DND-41 (cell line): ENCODE data around the gene PDAP1.

ENCODE experiments used
- ATAC-seq: fragments of 200-7000 bp; cut with Tn5 transposase; 3 replicates; pipeline ENCODE4 v1.9.1; 2021; ENCODE audit warnings: low read depth; ENCODE audit not compliant: insufficient read depth
- DNase-seq: peaks from one replicate; pipeline ENCODE4 v3.0.0-alpha.2; 2020
- H2AFZ ChIP-seq: 2 replicates; pipeline ENCODE4 v1.6.0; 2012; ENCODE audit warnings: low read depth, low read length
- H3K27ac ChIP-seq: 2 replicates; pipeline ENCODE4 v1.5.1; 2012; ENCODE audit warnings: low read length, inconsistent platforms
- H3K27me3 ChIP-seq: fragments of 200-600 bp; sonication (generic); 2 replicates; pipeline ENCODE4 v1.6.0; 2012; ENCODE audit warnings: low read length, mild to moderate bottlenecking, inconsistent platforms; ENCODE audit not compliant: insufficient read depth, poor library complexity
- H3K36me3 ChIP-seq: 2 replicates; pipeline ENCODE4 v1.5.1; 2012; ENCODE audit warnings: low read length, inconsistent platforms; ENCODE audit not compliant: insufficient read depth
- H3K4me1 ChIP-seq: 2 replicates; pipeline ENCODE4 v1.5.1; 2012; ENCODE audit warnings: mild to moderate bottlenecking, low read length; ENCODE audit not compliant: insufficient read depth
- H3K4me2 ChIP-seq: 2 replicates; pipeline ENCODE4 v1.6.0; 2012; ENCODE audit warnings: mild to moderate bottlenecking, moderate library complexity, low read length, inconsistent platforms; ENCODE audit not compliant: insufficient read depth
- H3K4me3 ChIP-seq, 2 experiments: fragments of 200-600 bp in 1 of 2; shearing (Covaris generic) in 1 of 2; 2 replicates each; pipeline ENCODE4 v1.5.1; 2012 to 2016; ENCODE audit warnings: inconsistent platforms in 2 of 2, low read length in 2 of 2, mild to moderate bottlenecking in 2 of 2, low read depth in 1 of 2, moderate library complexity in 1 of 2
- H3K79me2 ChIP-seq: 2 replicates; pipeline ENCODE4 v1.6.0; 2012; ENCODE audit warnings: low read length, inconsistent platforms; ENCODE audit not compliant: insufficient read depth
- H3K9ac ChIP-seq: 2 replicates; pipeline ENCODE4 v1.6.0; 2012; ENCODE audit warnings: low read depth, mild to moderate bottlenecking, inconsistent platforms, low read length, moderate library complexity
- H3K9me3 ChIP-seq: 2 replicates; pipeline ENCODE4 v1.5.1; 2012; ENCODE audit warnings: low read length, moderate library complexity, mild to moderate bottlenecking, inconsistent platforms; ENCODE audit not compliant: insufficient read depth, severe bottlenecking
- H4K20me1 ChIP-seq: 2 replicates; pipeline ENCODE4 v1.6.0; 2012; ENCODE audit warnings: low read length; ENCODE audit not compliant: insufficient read depth
- EZH2 ChIP-seq: IDR thresholded peaks from 3 replicates; pipeline ENCODE4 v1.6.1; 2012; ENCODE audit warnings: borderline replicate concordance, low read depth, mild to moderate bottlenecking, moderate library complexity, low read length, inconsistent platforms; ENCODE audit not compliant: severe bottlenecking
- TF ChIP-seq, protein P1 (sequence below): IDR thresholded peaks from 2 replicates; pipeline ENCODE4 v1.5.1; 2012; ENCODE audit warnings: borderline replicate concordance, low read length, moderate library complexity, mild to moderate bottlenecking; ENCODE audit not compliant: poor library complexity, severe bottlenecking; ENCODE audit errors: extremely low read depth

The PDAP1 gene

DNA sequence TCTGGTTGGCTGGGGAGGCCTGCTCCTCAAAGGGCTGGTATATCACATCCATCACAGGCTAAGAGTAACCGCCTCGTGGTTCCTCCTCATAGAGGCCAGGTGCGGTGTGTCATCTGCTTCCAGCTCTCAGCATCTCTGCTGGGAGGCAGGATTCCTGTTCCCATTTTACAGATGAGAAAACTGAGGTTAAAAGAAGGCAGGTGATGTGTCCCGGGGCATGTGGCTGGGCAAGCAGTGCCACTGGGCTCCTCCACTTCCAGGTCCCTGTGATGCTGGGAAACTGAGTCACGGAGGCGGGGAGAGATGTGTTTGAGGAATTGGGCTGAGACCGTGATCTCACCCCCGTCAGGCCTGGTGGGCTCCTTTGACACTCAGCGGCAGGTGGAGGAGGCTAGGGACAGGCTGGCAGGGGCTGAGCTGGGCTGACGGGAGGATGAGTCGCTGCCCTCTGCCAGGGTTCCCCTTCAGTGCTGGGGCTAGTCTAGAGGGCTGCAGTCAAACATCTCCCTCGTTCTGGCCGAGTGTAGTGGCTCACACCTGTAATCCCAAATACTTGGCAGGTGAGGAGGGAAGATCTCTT lies 24.5 kb downstream of the PDAP1 start:
- Histone ChIP-seq H3K4me3 (no peak overlapping the region), H3K4me2 (no peak overlapping the region), H4K20me1 (peaks cover 51% of the 10 kb centered on the region), H3K79me2 (peaks cover 53% of the 10 kb centered on the region), H3K9me3 (no peaks in the 10 kb centered on the region), H3K36me3 (peaks cover 52% of the 10 kb centered on the region), H3K4me1 (peaks cover 29% of the 10 kb centered on the region), H3K27me3 (no peaks in the 10 kb centered on the region), H2AFZ (no peak overlapping the region), H3K27ac (no peak overlapping the region), H3K9ac (no peak overlapping the region)
- ATAC-seq (no peak), DNase-seq (no peak)
- TF ChIP-seq EZH2 = no peak
- TF ChIP-seq, protein P1, sequence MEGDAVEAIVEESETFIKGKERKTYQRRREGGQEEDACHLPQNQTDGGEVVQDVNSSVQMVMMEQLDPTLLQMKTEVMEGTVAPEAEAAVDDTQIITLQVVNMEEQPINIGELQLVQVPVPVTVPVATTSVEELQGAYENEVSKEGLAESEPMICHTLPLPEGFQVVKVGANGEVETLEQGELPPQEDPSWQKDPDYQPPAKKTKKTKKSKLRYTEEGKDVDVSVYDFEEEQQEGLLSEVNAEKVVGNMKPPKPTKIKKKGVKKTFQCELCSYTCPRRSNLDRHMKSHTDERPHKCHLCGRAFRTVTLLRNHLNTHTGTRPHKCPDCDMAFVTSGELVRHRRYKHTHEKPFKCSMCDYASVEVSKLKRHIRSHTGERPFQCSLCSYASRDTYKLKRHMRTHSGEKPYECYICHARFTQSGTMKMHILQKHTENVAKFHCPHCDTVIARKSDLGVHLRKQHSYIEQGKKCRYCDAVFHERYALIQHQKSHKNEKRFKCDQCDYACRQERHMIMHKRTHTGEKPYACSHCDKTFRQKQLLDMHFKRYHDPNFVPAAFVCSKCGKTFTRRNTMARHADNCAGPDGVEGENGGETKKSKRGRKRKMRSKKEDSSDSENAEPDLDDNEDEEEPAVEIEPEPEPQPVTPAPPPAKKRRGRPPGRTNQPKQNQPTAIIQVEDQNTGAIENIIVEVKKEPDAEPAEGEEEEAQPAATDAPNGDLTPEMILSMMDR = no peak

DNA sequence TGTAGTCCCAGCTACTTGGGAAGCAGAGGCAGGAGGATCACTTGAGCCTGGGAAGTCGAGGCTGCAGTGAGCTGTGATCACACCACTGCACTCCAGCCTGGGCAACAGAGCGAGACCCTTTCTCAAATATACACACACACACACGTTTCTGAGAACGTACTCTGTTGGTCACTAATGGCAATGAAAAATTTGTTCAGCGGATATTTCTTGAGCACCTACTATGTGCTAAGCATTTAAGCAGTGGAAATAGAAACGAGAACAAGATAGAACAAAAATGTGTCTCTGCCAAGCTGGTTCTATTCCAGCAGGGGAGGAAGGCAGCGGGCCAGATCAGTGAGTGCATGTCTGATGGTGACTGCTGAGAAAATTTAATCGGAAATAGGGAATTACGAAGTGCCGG lies 25.2 kb downstream of the PDAP1 start:
- ATAC-seq (no peak), DNase-seq (no peak)
- H3K79me2 ChIP-seq = peaks cover 53% of the 10 kb centered on the region
- no peaks in the 10 kb centered on the region for H3K9me3 ChIP-seq
- no peak overlapping the region for H3K9ac ChIP-seq
- H2AFZ ChIP-seq = no peak overlapping the region
- peaks cover 48% of the 10 kb centered on the region for H3K36me3 ChIP-seq
- H3K27ac ChIP-seq = no peak overlapping the region
- TF ChIP-seq, protein P1 = no peak
- no peak for TF ChIP-seq EZH2
- no peak overlapping the region for H3K4me3 ChIP-seq
- peaks cover 29% of the 10 kb centered on the region for H3K4me1 ChIP-seq
- H3K4me2 ChIP-seq = no peak overlapping the region
- H3K27me3 ChIP-seq = no peaks in the 10 kb centered on the region
- peaks cover 49% of the 10 kb centered on the region for H4K20me1 ChIP-seq

DNA sequence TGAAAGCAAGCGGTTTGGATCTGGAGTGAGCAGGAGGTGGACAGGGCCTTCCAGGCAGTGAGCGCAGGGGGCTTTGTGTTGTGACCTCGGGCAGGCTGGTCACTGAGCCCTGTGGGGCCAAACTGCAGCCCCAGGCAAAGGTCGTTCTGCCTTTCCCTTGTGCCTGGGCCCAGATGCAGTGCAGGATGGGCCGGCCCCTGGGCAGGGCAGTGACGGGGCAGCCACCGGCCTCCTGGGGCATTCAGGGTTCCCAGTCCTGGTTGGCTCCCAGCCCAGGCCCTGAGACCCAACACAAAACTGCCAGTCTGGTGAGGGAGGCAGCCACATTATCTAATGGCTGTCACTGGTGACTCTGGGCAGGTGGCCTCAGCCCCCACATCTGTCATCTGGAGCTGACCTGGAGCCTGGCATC lies 26.7 kb downstream of the PDAP1 start:
- no peaks in the 10 kb centered on the region for H3K27me3 ChIP-seq
- TF ChIP-seq EZH2 = no peak
- TF ChIP-seq, protein P1 = no peak
- peak overlapping the region; percentile 52; the same call in 1 of the 2 replicates for H3K9ac ChIP-seq
- peaks cover 29% of the 10 kb centered on the region for H3K4me1 ChIP-seq
- H3K4me2 ChIP-seq = peak overlapping the region; percentile 56; the same call in 1 of the 2 replicates
- H3K9me3 ChIP-seq = no peaks in the 10 kb centered on the region
- peak overlapping the region; percentile 85 for H3K27ac ChIP-seq
- peaks cover 38% of the 10 kb centered on the region for H4K20me1 ChIP-seq
- ATAC-seq (no peak), DNase-seq (no peak)
- no peak overlapping the region for H2AFZ ChIP-seq
- peaks cover 69% of the 10 kb centered on the region for H3K79me2 ChIP-seq
- H3K36me3 ChIP-seq = peaks cover 46% of the 10 kb centered on the region
- H3K4me3 ChIP-seq = no peak overlapping the region
